GM21381 (cell line): ENCODE results near the gene CDH4.

ENCODE experiments used
- ATAC-seq: cut with Tn5 transposase; IDR thresholded peaks from one replicate; pipeline ENCODE4 v1.9.1; 2021; ENCODE audit warnings: mild to moderate bottlenecking, moderate library complexity; ENCODE audit not compliant: unreplicated experiment

CDH4 gene

GRCh38 chr20:61434341-61434781 lies 182.3 kb downstream of the CDH4 start:
- ATAC-seq = no peak

GRCh38 chr20:61435184-61435822 lies 183.2 kb downstream of the CDH4 start:
- no peak for ATAC-seq

DNA sequence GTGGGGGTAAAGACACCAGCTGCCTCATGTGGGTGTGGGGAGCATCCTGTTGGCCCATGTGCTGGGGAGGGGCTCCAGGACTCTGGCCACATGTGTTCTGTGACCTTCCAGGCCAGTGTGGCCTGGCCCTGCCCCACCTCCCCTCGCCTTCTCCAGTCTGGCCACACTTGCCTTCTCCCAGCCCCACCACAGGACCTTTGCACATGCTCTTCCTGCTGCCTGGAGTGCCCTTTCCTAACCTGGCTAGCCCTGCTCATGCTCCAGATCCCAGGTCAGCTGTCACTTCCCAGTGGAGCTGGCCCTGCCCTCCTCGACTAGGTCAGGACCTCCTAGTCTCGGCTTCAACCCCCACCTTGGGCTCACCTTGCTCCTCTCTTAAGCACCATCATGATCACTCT lies 183.8 kb downstream of the CDH4 start:
- no peak for ATAC-seq

DNA sequence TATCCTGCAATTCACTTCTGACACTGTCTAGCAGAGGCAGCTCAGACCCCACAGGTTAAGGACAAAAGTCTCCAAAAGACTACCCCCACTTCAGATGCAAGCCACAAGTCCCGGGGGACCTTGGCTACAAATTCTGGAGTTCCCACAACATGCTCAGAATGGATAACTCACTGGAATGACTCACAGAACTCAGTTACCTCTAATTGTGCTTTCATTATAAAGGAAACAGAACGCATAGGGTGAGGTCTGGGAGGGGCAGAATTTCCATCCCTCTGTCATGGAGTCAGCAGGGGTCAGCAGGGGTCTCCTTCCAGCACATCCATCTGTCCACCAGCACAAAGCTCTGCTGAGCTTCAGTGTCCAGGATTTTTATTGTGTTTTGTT lies 184.2 kb downstream of the CDH4 start:
- ATAC-seq = no peak

GRCh38 chr20:61436667-61437279 lies 184.7 kb downstream of the CDH4 start:
- ATAC-seq = no peak

- ATAC-seq = no peak
Measured at GRCh38 chr20:61437280-61438206, 185.5 kb downstream of the CDH4 start.

GRCh38 chr20:61438285-61438684 lies 186.2 kb downstream of the CDH4 start:
- ATAC-seq = no peak

DNA sequence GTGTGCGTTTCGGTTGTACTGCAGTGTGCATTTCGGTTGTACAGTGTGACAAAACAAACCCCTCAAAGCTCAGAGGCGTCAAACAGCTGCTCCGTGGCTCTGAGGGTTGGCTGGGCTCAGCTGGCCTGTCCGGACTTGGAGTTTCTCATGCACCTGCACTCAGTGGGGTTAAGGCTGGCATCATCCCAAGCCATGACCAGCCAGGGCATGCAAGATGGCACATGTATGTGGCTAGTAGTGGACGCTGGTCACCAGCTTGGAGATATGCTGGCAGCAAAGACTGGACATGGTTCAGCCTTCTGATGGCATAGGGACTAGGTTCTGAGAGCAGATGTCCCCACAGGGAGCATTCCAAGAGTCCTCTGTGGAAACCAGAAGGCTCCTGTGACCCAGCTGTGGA lies 187.2 kb downstream of the CDH4 start:
- no peak for ATAC-seq

DNA sequence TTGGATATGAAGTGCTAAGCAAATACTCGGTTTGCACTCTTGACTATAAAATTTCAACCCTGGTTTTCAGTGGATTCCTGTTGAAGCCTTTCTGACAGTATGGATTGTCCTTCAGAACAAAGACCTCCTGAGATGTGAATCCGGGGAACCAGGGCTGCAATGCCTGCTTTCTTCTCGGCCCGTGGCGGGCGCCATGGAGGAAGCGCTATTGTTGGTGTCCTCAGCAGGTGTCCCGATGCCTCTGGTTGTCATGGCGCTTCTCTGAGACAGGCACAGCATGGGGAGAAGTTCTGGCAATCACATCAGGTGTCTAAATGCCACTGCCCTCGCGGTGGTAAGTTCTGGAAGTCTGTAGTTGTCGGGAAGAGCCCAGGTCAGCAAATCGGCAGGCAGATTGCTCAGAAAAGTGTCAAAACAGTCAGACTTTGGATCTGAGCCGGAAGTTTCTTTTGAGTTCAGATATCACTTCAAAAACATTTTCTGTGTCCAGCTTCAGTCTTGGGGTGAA lies 188.5 kb downstream of the CDH4 start:
- no peak for ATAC-seq

DNA sequence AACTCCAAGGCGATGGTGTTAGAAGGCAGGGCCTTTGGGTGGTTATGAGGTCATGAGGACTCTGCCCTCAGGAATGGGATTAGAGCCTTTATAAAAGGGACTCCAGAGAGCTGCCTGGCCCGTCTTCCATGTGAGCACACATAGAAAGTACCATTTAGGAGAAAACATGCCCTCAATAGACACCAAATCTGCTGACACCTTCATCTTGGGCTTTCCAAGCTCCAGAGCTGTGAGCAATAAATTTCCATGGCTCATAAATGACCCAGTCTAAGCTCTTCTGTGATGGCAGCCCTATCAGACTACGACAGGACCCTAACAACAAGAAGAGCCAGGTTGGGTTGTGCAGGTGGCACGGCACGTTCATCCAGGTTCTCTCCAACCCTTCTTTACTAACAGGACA lies 189.5 kb downstream of the CDH4 start:
- no peak for ATAC-seq

DNA sequence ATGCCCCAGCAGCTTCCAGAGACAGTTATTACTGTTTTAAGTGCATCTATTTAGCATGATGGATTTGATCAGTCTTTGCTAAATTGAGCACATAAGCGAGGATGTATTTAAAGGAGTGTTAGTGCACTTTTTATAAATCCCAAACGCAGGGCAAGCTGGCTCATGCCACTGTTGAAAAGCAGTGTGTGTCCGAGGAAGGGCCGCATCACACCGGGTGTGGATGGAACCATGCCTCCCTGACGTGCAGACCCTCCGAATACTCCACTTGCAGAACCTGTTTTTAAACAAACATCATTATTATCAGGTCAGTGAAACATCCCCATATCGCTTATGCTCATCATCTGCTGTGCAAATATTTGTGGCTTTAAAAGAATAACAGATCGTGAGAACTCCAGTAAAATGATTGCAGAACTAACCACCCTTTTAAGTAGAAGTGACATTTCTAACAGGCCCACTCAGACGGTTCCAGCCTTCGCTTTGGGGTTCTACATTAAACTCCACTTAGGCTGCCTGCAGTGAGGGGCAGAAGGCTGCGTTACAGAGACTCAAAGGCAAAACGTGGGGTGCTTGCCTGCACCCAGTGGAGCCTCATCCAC lies 190.1 kb downstream of the CDH4 start:
- no peak for ATAC-seq

- ATAC-seq = no peak
Measured at GRCh38 chr20:61442718-61443117, 190.7 kb downstream of the CDH4 start.

GRCh38 chr20:61443443-61444126 lies 191.5 kb downstream of the CDH4 start:
- no peak for ATAC-seq

DNA sequence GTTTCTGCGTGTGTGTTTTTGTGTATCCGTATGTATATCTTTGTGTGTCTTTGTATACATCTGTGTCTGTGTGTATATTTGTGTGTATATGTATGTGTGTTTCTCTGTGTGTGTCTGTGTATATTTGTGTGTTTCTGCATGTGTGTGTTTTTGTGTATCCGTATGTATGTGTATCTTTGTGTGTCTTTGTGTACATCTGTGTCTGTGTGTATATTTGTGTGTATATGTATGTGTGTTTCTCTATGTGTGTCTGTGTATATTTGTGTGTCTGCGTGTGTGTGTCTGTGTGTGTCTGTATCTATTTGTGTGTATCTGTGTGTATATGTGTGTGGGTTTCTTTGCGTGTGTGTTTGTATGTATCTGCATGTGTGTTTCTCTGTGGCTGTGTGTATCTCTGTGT lies 192.6 kb downstream of the CDH4 start:
- ATAC-seq = no peak

DNA sequence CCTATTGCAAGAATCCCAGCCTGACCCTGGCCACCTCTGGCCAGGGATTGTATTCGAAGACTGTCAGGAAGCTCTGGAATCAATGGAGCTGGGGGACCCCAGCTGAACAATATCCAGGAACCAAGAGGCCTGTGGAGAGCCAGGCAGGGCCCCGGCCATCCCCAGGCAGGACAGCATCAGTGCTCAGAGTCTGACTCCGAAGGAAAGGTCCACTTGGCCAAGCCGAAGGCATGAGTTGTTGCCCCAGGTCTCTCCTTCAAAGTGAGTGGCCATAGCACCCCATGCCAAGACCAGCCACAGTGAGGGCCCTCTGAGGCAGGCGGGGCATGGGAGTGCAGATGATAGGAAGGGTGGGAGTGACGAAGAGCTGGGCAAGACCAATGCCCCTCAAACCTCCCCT lies 193.1 kb downstream of the CDH4 start:
- no peak for ATAC-seq

- no peak for ATAC-seq
Measured at GRCh38 chr20:61445741-61446140, 193.7 kb downstream of the CDH4 start.

DNA sequence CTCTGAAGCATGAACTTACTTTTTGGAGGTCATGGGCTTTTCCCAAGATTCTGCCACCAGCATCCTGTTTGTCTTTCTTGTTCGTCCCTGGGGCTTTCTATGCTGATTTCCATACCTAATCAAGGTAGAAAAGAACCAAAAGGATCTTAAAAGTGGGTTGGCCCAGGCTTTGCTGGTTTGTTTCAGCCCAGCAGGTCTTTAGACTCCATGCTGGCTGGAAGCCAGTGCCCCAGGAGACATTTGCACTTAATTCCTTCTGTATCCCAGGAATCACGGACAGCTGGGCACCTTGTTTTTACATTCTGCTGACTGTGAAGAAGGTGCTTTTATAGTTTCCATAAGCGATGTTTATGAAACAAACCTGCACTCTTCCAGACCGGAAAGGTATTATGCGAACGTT lies 195.9 kb downstream of the CDH4 start:
- ATAC-seq = no peak

DNA sequence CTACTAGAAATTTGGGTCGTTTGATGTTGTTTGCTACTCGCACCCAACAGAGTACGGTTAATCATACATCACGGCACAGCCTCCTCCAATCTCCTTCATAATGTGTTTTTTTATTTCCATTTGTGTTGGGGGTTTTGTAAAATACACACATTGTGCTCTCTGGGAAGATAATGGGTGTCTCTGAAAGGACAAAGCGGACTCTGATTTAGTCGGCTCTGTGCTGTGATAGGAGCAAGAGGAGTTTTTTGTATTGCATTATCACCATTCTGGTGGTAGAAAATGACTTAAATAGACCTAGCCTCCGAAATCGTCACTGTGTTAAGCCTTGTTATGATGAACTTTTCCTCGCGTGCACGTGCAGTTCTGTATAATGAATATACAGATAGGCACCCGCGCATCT lies 196.3 kb downstream of the CDH4 start:
- no peak for ATAC-seq

GRCh38 chr20:61449057-61449609 lies 197.1 kb downstream of the CDH4 start:
- ATAC-seq = no peak

GRCh38 chr20:61449916-61450315 lies 197.9 kb downstream of the CDH4 start:
- no peak for ATAC-seq
